Liver (tissue), 9 donors: ENCODE measurements around the gene LRRC23. TPM values are rescaled to one million over a fixed set of nuclear protein-coding genes. Genes with fewer than 3 reads are reported as not detected.
A peak's percentile ranks its signal among the peaks of the same experiment; 100 is the strongest.

Experiments used
- DNase-seq: peaks from one replicate; pipeline ENCODE4 v3.0.0-alpha.2; 2017; ENCODE audit warnings: low spot score
- H3K27ac ChIP-seq, 2 donors: one replicate each; pipeline ENCODE4 v1.7.0; 2013; ENCODE audit warnings: inconsistent platforms in 2 of 2, low read length in 2 of 2, control low read depth in 1 of 2, low read depth in 1 of 2, mild to moderate bottlenecking in 1 of 2
- H3K27me3 ChIP-seq, 4 donors: one replicate each; pipeline versions ENCODE4 v1.6.1 to v1.7.0; 2013; ENCODE audit warnings: low read length in 3 of 4, inconsistent platforms in 1 of 4, mild to moderate bottlenecking in 1 of 4, moderate library complexity in 1 of 4; ENCODE audit not compliant: control insufficient read depth in 4 of 4, insufficient read depth in 4 of 4
- H3K36me3 ChIP-seq, 4 donors: one replicate each; pipeline versions ENCODE4 v1.6.1 to v1.7.0; 2013; ENCODE audit warnings: low read length in 3 of 4, mild to moderate bottlenecking in 3 of 4, low read depth in 1 of 4, moderate library complexity in 1 of 4; ENCODE audit not compliant: control insufficient read depth in 4 of 4, insufficient read depth in 3 of 4
- H3K4me1 ChIP-seq, 4 donors: one replicate each; pipeline versions ENCODE4 v1.6.1 to v1.7.0; 2013; ENCODE audit warnings: low read length in 3 of 4, mild to moderate bottlenecking in 3 of 4, moderate library complexity in 1 of 4; ENCODE audit not compliant: control insufficient read depth in 4 of 4, insufficient read depth in 4 of 4
- H3K4me3 ChIP-seq, 3 donors: one replicate each; pipeline versions ENCODE4 v1.6.1 to v1.7.0; 2013; ENCODE audit warnings: low read length in 3 of 3, control low read depth in 1 of 3, low read depth in 1 of 3, mild to moderate bottlenecking in 1 of 3
- H3K9ac ChIP-seq, 2 donors: one replicate each; pipeline ENCODE4 v1.7.0; 2013; ENCODE audit warnings: low read length in 2 of 2, mild to moderate bottlenecking in 2 of 2, moderate library complexity in 2 of 2, control low read depth in 1 of 2, low read depth in 1 of 2
- H3K9me3 ChIP-seq, 4 donors: one replicate each; pipeline versions ENCODE4 v1.6.1 to v1.7.0; 2013; ENCODE audit warnings: low read length in 3 of 4; ENCODE audit not compliant: control insufficient read depth in 4 of 4
- ATF3 ChIP-seq: IDR thresholded peaks from 2 replicates; pipeline ENCODE4 v1.6.1; 2016; ENCODE audit warnings: antibody characterized with exemption
- CTCF ChIP-seq: fragments of 150-350 bp; IDR thresholded peaks from 2 replicates; pipeline ENCODE4 v1.5.1; 2017; ENCODE audit warnings: improper control_type of control experiment, low read depth, low read length; ENCODE audit not compliant: missing input control
- EGR1 ChIP-seq, 2 donors: IDR thresholded peaks; 2 replicates each; pipeline ENCODE4 v1.6.1; 2016 to 2018; ENCODE audit warnings: antibody characterized with exemption in 2 of 2, low read depth in 2 of 2
- FOXA1 ChIP-seq: IDR thresholded peaks from 2 replicates; pipeline ENCODE4 v1.6.1; 2016; ENCODE audit warnings: antibody characterized with exemption
- FOXA2 ChIP-seq: IDR thresholded peaks from 2 replicates; pipeline ENCODE4 v1.6.1; 2016; ENCODE audit warnings: antibody characterized with exemption
- GABPA ChIP-seq, 2 donors: IDR thresholded peaks in 1 of 2; conservative IDR thresholded peaks in 1 of 2; 2 replicates each; pipeline ENCODE4 v1.6.1; 2016; ENCODE audit warnings: antibody characterized with exemption in 2 of 2, mild to moderate bottlenecking in 1 of 2, moderate library complexity in 1 of 2
- HNF4A ChIP-seq, 2 donors: conservative IDR thresholded peaks; 2 replicates each; pipeline ENCODE4 v1.6.1; 2016; ENCODE audit warnings: antibody characterized with exemption in 2 of 2, mild to moderate bottlenecking in 2 of 2
- HNF4G ChIP-seq: IDR thresholded peaks from 2 replicates; pipeline ENCODE4 v1.6.1; 2016; ENCODE audit warnings: antibody characterized with exemption
- JUND ChIP-seq, 2 donors: IDR thresholded peaks; 2 replicates each; pipeline ENCODE4 v1.6.1; 2016; ENCODE audit warnings: antibody characterized with exemption in 2 of 2
- MAX ChIP-seq: IDR thresholded peaks from 2 replicates; pipeline ENCODE4 v1.6.1; 2016; ENCODE audit warnings: antibody characterized with exemption
- NR2F2 ChIP-seq: IDR thresholded peaks from 2 replicates; pipeline ENCODE4 v1.6.1; 2016; ENCODE audit warnings: antibody characterized with exemption
- RAD21 ChIP-seq, 2 donors: IDR thresholded peaks; 2 replicates each; pipeline ENCODE4 v1.6.1; 2016; ENCODE audit warnings: antibody characterized with exemption in 2 of 2, mild to moderate bottlenecking in 2 of 2
- REST ChIP-seq: IDR thresholded peaks from 2 replicates; pipeline ENCODE4 v1.6.1; 2016; ENCODE audit warnings: antibody characterized with exemption, mild to moderate bottlenecking
- RXRA ChIP-seq, 2 donors: IDR thresholded peaks; 2 replicates each; pipeline ENCODE4 v1.6.1; 2017 to 2018; ENCODE audit warnings: antibody characterized with exemption in 2 of 2, mild to moderate bottlenecking in 1 of 2
- SP1 ChIP-seq: IDR thresholded peaks from 2 replicates; pipeline ENCODE4 v1.6.1; 2018; ENCODE audit warnings: antibody characterized with exemption, mild to moderate bottlenecking
- TAF1 ChIP-seq: conservative IDR thresholded peaks from 2 replicates; pipeline ENCODE4 v1.6.1; 2016; ENCODE audit warnings: antibody characterized with exemption, mild to moderate bottlenecking
- YY1 ChIP-seq: IDR thresholded peaks from 2 replicates; pipeline ENCODE4 v1.6.1; 2016; ENCODE audit warnings: antibody characterized with exemption, mild to moderate bottlenecking
- ZBTB33 ChIP-seq: IDR thresholded peaks from 2 replicates; pipeline ENCODE4 v1.6.1; 2016; ENCODE audit warnings: antibody characterized with exemption
- WGBS: extraction: QIAGEN DNeasy Blood & Tissue Kit; methylation state at CpG from one replicate; pipeline ENCODE4 v1.1.7; 2013; 5-methylcytosine and 5-hydroxymethylcytosine counted together
- polyA plus RNA-seq, 2 donors: library from polyadenylated mRNA; stranded (reverse) in 1 of 2; unstranded in 1 of 2; fragments of 200-250 nt in 1 of 2; fragments of >200 nt in 1 of 2; fragmentation: Nextera tagmentation in 1 of 2; extraction: Ambion mirVana in 1 of 2; gene quantifications; one replicate each; pipeline versions ENCODE4 v1.2.1 to v1.2.3, GENCODE V29; 2013 to 2015
- total RNA-seq, 2 donors: library from RNA; depleted of rRNA; stranded (reverse); fragments of >200 nt; gene quantifications; one replicate each; pipeline ENCODE4 v1.2.3, GENCODE V29; 2014
- donor health status: healthy.
- donor health status: healthy.
- donor health status: healthy.
- donor health status: healthy.
- donor health status: healthy.

Gene LRRC23
- total and polyA plus RNA-seq, 4 donors: 0.92 to 3.6 (median 2.1) TPM

GRCh38 chr12:6941267-6941666 is 36.6 kb downstream of the LRRC23 start:
- TF ChIP-seq MAX: no peak
- TF ChIP-seq FOXA1: no peak
- TF ChIP-seq REST: no peak
- no peak for TF ChIP-seq FOXA2
- TF ChIP-seq YY1: no peak
- no peak for TF ChIP-seq RAD21 (IDR thresholded peaks at IDR 0.05)
- no peak for TF ChIP-seq ZBTB33
- no peak for TF ChIP-seq HNF4A (conservative IDR thresholded peaks at IDR 0.05)
- TF ChIP-seq JUND (IDR thresholded peaks at IDR 0.05): no peak
- TF ChIP-seq EGR1 (IDR thresholded peaks at IDR 0.05; ENCODE audit: low read depth in 2 of 2): no peak
- no peak for TF ChIP-seq HNF4G
- no peak for TF ChIP-seq ATF3
- no peak for TF ChIP-seq CTCF
- no peak for TF ChIP-seq NR2F2
- TF ChIP-seq RXRA (IDR thresholded peaks at IDR 0.05): no peak
- TF ChIP-seq SP1: no peak
- TF ChIP-seq GABPA (IDR thresholded peaks at IDR 0.05 in 1 of 2, conservative IDR thresholded peaks at IDR 0.05 in 1 of 2): no peak
- TF ChIP-seq TAF1: no peak
- no peak for DNase-seq
- Histone ChIP-seq H3K9ac (no peak overlapping the region), H3K9me3 (no peaks in the 10 kb centered on the region), H3K27ac (peak overlapping the region in 1 of 2 donors; percentile 35), H3K4me1 (peaks cover 19 to 59% (median 38%) of the 10 kb centered on the region in 4 donors), H3K4me3 (no peak overlapping the region), H3K27me3 (no peaks in the 10 kb centered on the region), H3K36me3 (no peaks in the 10 kb centered on the region)
- 56% methylated on average over 12 of the region's 12 CpGs for WGBS
